ENCODE data around the gene DEAF1.
A peak's percentile ranks its signal among the peaks of the same experiment; 100 is the strongest.

Gene DEAF1

GRCh38 chr11:623999-624704, 70.9 kb downstream of the DEAF1 start:
- peak; percentile 58 for DNase-seq (ENCODE audit: low spot score)

DNA sequence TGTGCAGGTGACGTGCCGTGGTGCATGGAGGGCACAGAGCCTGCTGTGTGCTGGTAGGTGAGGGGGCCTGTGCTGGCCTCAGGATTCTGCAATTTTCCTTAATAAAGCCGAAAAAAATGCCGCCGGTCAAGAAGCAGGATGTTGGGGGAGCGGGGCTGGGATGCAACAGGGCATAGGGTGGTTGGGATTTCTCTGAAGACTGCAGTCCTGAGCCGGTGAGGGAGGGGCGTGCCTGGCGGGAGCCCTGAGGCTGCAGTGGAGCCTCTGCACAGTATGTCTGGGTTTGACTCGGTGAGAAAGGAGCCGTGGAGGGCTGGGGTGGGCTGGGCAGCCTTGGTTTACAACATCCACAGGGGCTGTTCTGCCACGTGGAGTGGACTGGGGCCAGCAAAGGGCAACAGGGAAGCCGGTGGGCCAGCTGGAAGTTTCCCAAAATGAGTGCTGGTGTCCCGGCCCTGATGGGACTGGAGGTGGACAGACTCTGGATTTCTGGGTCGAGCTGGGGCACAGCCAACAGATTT, 71.6 kb downstream of the DEAF1 start:
- DNase-seq (ENCODE audit: low spot score) = no peak

DNA sequence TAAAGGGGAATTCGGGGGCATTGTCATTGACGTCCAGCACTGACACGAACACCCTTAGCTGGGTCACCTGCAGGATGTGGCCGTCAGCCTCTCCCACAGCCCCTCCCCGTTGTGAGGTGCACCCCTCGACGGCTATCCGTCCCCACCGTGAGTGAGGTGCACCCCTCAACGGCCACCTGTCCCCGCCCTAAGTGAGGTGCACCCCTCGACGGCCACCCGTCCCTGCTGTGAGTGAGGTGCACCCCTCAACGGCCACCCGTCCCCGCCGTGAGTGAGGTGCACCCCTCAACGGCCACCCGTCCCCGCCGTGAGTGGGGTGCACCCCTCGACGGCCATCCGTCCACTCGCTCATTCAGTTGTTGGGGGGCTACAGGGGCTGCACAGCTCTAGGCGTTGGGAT, 73.2 kb downstream of the DEAF1 start:
- DNase-seq (ENCODE audit: low spot score) = no peak

DNA sequence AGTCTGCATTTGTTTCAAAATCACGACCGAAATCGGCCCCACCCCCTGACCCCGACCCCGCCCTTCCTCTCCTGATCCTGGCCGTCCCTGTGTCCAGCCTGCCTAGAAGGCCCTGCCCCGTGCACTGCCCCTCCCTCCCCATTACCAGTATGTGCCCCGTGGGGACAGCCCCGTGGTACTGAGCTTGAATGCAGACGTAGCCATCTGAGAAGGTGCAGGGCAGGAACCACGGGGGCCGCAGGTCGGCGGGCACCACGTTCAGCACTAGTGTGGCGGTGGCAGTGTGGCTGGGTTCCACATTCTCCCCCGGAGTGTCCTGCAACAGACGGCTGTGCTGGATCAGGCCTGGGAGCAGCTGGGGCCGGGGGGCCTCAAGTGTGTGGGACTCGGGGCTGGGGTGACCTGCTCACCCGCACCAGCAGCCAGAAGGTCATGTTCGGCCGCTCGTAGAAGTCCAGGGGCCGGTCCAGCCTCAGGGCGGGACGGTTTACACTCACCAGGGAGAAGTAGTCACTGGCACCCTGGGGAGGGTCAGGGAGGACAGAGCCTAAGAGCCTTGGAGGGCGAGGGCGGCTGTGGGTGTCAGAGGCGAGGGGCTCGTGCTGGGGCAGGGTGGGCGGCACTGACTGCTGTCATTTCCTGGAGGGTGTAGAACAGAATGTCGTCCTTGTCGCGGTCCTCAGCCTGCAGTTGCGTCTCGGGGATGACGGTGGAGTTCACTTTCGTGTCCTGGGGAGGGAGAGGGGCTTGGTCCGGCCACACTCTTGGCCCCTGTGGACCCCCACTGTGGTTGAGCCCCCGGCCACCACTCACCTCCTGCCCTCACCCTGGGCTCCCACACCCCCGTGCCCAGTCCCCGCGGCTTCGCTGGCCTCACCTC, 73.8 kb downstream of the DEAF1 start:
- no peak for DNase-seq (ENCODE audit: low spot score)

DNA sequence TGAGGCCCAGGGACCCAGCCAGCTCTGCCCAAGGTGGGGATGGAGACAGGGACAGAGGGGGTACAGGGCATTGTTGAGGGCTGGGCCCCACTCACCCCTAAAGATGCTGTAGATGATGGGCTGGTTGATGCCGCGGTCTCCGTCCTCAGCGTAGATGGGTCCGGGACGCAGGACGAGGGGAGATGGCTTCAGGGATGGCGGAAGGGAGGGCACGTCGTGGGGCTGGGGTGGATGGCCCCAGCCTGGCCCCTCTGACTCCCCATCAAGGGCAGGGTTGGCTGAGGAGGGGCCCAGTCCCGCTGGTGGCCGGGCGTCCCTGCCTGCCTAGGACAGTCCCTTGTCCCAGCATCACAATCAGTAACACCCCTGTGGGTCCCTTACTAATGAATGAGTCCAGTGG, 74.8 kb downstream of the DEAF1 start:
- DNase-seq (ENCODE audit: low spot score) = no peak

DNA sequence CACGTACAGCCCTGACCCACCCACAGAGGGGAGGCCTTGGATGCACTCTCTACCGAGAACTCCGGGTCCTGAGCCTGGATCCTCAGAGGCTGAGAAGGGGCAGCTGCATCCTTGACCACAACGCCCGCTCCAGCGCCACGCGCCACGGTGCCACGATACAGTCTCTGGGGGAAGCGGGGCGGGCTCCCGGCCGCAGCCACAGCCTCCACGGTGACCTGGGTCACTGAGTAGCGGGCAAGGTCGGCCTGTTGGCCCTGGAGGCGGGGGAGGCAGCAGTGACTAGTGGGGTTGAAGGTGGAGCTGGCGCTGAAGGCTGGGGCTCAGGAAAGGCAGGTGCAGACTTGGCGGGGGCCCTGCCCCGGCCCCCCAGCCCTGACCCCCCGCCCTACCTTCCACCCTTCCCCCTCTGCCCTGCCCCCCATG, 75.4 kb downstream of the DEAF1 start:
- no peak for DNase-seq (ENCODE audit: low spot score)

DNA sequence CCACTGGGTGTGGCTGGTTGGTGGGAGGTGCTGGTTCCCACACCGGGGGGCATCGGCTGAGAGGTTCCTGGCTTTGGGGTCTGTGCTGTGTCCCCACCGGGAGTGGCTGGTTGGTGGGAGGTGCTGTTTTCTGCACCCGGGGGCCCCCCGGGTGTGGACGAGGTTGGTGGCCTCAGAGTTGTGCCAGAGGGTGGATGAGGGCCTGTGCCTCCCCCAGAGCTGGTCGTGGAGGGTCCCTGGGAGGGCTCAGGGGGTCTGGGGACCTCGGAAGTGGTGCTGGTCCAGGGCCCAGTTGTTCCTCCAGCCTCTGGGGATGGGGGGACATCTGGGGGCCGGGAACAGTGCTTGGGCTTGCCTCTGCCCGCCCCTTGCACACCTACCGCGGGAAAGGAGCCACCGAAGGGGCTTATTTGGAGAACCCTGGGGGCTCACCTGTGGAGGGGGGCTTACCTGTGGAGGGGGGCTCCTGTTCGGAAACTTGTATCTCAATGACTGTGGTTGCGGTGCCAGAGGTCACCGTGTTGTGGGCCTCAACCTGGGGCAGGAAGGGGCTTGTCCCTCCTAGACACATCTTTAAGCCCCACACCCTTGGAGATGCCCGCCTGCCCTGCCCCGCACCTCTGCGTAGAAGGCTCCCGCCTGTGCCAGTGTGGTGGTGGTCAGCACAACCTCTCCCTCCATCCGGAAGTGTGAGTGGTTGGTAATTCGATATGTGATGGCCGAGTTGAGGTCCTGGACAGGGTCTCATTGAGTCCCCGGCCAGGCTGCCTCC, 76.0 kb downstream of the DEAF1 start:
- DNase-seq (ENCODE audit: low spot score) = no peak

DNA sequence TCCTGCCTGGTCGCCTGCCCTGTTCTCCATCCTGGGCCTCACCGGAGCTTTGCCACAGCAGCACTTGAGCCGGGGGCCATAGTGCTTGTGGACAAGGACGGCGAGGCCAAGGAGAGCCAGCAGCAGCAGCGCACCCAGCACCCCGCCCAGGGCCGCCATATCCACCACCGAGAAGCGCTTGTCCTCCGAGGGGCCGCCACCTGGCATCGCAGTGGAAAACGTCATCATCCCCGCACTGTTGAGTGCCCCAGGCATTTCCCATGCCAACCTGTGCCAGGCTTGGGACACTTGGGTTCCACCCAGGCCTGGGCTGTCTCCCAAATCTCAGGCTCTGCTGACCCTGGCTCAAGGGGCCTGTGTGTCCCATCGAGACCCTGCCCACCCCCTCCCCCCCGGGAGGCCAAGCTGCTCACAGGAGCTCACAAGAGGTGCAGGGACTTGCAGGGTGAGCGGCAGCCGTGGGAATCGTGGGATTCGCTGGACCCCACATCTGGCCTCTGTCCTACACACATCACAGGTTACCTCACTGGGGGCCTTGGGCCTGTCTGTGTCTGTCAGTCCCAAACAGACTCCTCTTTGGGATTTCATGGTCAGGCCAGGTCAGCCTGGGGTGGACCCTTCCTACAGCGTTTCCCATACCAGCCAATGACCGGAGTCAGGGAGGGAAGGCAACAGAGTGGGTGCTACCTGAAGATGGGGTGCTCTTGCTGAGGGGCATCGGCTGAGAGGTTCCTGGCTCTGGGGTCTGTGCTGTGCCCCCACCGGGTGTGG, 76.9 kb downstream of the DEAF1 start:
- no peak for DNase-seq (ENCODE audit: low spot score)

DNA sequence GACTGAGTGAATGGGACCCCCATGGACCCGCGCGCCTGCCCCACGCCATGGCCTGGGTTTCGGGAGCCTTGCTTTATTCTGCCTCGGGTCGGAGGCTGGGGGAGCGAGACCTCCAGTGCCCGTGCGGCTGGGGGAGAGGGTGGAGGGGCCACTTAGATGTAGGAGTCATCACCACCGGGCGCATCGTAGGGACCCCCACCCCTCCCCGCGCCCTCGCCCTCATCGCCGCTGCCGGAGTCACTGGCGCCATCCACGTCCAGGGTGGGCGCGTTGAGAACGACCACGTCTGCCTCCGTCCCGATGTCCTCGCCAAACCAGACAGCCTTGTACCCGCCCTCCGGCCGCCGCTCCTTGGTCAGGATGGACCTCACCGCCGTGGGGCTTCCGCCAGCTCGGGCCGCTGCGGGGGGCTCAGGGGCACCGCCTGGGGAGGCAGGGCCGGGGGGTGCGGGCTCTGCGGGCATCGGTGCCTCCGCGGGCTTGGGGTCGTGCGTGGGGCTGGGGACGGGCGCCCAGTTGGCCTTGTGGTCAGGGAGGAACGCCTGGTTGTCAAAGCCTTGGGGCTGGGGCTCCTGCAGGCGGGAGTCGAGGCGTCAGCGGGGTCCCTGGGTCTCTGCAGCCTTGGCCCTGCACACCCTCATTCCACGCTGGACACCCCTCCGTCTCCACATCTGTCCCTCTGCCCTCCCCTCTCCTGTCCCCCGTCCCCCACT, 77.7 kb downstream of the DEAF1 start:
- no peak for DNase-seq (ENCODE audit: low spot score)

DNA sequence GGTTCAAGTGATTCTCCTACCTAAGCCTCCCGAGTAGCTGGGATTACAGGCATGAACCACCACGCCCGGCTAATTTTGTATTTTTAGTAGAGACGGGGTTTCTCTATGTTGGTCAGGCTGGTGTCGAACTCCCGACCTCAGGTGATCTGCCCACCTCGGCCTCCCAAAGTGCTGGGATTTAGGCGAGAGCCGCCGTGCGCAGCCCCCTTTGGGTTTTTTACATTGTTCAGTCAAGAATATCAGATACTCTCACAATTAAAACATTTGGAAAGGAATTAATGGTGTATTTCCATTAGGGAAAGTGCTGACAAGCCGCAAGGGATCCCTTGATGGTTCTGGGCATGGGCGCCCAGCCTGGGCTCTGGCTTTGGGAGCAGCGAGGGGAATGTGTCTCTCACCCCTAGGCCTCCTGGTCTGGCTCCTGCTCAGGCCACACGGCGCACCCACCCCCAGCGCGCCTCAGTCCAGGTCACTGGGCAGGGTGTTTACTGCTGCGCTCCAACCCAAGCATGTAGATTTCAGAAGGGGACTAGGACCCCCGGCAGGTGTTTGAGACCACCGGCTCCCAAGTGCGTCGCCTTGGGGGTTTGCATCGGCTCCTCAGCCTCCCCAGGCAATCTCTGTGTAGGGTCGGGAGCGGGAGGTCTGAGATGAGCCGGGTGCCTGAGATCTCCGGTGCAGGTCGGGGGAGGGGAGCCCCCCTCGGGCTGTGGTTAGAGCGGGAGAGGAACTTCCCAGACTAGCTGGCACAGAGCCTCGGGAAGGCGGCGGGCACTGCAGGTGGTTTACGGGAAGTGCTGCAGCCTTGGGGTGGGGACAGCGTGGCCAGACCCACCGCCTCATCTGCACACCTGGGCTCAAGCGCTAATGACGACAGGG, 78.5 kb downstream of the DEAF1 start:
- no peak for DNase-seq (ENCODE audit: low spot score)

DNA sequence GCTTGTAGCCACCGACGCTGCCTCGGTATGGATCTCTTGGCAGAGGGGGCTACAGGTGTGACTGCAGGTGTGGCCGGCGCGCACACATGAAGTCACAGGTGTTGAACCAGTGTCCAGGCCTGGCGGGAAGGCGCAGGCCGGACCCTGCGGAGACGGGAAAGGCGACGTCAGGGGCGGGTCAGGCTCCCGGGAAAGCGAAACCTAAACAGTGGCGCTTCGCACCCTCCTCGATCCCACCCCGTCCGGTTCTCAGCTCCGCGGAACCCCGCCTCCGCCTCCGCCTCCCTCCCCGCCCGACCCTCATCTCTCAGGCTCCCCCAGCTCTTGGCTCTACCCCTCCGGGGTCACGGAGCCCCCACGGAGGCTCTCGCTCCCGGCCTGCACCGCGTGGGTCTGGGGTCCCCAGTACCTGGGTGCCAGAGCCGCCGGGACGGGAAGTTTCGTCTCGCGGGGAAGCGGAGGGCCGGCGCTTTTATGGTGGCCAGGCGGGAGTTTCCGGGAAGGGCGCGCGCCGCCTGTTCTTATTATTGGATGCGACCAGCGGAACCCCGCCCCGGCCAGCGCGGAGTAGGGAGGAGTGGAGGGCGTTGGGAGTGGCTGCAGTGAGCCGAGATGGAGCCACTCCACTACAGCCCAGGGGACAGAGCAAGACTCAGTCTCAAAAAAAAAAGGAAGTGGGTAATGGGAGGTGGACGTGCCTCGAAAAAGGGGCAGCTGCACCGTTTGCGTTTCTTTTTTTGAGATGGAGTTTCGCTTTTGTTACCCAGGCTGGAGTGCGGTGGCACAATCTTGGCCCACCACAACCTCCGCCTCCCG, 79.3 kb downstream of the DEAF1 start, which contains the start of gene IRF7:
TSS of gene IRF7 (minus strand) at position 447 of the 816 bp plus-strand sequence. CDS start 586 bp downstream, outside the sequence.
- peak; percentile 96 for DNase-seq (ENCODE audit: low spot score)

DNA sequence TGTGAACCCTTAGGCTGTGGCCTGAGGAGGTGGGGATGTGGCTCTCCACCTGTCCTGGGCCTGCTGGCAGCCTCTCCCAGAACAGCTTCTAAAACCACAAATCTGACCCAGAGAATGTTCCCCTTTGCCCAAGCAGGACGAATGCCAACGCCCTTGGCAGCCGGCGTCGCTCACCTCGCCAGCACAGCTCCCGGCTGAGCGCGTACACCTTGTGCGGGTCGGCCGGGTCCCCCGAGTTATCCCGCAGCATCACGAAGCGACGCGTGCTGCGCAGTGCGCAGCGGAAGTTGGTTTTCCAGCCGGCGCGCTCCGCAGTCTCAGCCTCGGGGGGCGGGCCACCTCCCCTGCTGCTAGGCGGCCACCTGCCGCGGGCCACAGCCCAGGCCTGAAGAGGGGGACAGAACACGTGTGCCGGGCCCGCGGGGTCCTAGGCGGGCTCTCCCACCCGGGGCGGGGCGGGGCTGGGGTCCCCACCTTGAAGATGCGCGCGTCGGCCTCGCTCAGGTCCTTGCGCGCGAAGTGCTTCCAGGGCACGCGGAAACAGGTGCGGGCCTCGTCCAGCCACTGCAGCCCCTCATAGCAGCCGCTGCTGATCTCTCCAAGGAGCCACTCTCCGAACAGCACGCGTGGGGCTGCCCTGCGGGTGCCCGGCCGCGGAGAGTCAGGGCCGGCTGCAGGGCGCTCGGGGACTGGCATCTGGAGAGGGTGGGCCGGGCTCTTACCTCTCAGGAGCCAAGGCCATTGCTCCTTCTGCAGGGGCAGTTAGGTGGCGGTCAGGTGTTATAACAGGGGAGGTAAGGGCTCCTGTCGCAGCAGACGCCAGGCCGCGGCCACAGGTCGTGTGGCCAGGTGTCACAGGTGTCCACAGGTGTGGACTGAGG, 80.2 kb downstream of the DEAF1 start:
- no peak for DNase-seq (ENCODE audit: low spot score)

GRCh38 chr11:614021-614622, 80.9 kb downstream of the DEAF1 start:
- no peak for DNase-seq (ENCODE audit: low spot score)

DNA sequence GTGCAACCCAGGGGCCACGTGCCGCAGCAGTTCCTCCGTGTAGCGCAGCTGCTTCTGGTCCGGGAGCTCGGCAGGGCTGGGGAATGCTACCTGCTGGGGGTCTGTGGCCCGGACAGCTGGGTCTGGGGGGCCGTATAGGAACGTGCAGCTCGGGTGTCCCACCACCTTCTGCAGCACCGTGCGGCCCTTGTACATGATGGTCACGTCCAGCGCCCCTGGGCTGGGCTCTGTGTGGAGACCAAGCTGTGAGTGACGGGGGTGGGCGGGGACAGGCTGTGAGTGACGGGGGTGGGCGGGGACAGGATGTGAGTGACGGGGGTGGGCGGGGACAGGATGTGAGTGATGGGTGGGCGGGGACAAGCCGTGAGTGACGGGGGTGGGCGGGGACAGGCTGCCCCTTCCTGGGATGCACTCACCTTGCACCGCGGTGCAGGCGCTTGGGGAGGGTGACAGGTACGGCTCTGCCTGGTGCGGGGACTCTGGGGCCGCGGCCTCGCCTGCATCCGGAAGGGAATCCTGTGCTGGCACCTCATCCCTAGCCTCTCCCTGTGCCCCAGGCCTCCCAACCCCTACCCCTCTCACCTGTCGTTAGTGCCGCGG, 81.6 kb downstream of the DEAF1 start:
- DNase-seq (ENCODE audit: low spot score) = no peak

GRCh38 chr11:612961-613300, 82.1 kb downstream of the DEAF1 start:
- no peak for DNase-seq (ENCODE audit: low spot score)

DNA sequence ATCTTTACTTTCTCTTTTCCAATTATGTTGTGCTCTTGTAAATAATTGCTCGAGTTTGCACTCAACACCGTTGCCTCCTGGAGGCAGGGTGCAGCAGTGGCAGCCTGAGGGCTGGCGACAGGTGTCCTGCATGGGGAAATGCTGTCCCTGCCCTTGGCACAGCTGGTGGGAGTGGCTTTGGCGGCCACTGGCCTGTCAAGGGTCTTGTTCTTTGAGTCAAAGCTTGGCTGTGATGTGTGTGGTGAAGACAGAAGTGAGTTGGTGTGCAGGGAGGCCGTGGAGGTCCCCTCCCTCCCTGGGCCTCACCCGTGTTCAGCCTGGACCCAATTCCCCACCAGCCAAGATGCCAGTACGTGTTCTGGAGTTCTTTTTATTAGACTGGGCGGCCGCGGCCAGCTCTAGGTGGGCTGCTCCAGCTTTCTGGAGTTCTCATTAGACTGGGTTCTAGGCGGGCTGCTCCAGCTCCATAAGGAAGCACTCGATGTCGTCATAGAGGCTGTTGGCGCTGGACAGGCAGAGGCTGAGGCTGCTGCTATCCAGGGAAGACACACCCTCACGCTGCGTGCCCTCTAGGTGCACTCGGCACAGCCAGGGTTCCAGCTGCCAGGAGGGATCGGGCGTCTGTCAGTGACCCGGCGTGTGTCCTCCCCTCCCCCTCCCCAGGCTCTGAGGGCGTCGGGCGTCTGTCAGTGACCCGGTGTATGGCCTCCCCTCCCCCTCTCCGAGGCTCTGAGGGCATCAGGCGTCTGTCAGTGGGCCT, 82.6 kb downstream of the DEAF1 start:
- no peak for DNase-seq (ENCODE audit: low spot score)

All from AG08396 (cell line).